Central memory CD8-positive, alpha-beta T cell (primary cell): Measurements from ENCODE around the gene ZBTB7C.

Experiments
- ATAC-seq: fragments of 150-1000 bp; cut with Tn5 transposase; replicated peaks from 2 replicates; pipeline ENCODE4 v1.10.0; 2022; ENCODE audit warnings: mild to moderate bottlenecking, moderate FRiP score, moderate number of reproducible peaks; ENCODE audit not compliant: poor library complexity, severe bottlenecking; ENCODE audit errors: extremely low read depth
- DNase-seq, 2 donors: peaks; one replicate each; pipeline ENCODE4 v3.0.0; 2021; ENCODE audit warnings: low spot score in 2 of 2
- H3K27ac Mint-ChIP-seq: one replicate; pipeline ENCODE4 v1.8.0; 2022; ENCODE audit warnings: low read depth, mild to moderate bottlenecking, moderate library complexity, mixed read lengths
- H3K27me3 Mint-ChIP-seq: one replicate; pipeline ENCODE4 v1.8.0; 2022; ENCODE audit warnings: mixed read lengths
- H3K36me3 Mint-ChIP-seq: one replicate; pipeline ENCODE4 v1.8.0; 2022; ENCODE audit warnings: mild to moderate bottlenecking, moderate library complexity, mixed read lengths; ENCODE audit not compliant: insufficient read depth
- H3K4me1 Mint-ChIP-seq: one replicate; pipeline ENCODE4 v1.8.0; 2022; ENCODE audit warnings: mixed read lengths
- H3K4me3 Mint-ChIP-seq: one replicate; pipeline ENCODE4 v1.8.0; 2022; ENCODE audit warnings: mild to moderate bottlenecking, moderate library complexity, mixed read lengths
- H3K9me3 Mint-ChIP-seq: one replicate; pipeline ENCODE4 v1.8.0; 2022; ENCODE audit warnings: mixed read lengths

The ZBTB7C gene

GRCh38 chr18:48333563-48333962, 75.6 kb downstream of the ZBTB7C start:
- H3K36me3 Mint-ChIP-seq: peaks cover 1% of the 10 kb centered on the region
- ATAC-seq: no peak
- H3K27me3 Mint-ChIP-seq: peaks cover 39% of the 10 kb centered on the region
- no peak for DNase-seq
- H3K4me3 Mint-ChIP-seq: no peak overlapping the region
- H3K9me3 Mint-ChIP-seq: no peaks in the 10 kb centered on the region
- H3K4me1 Mint-ChIP-seq: no peaks in the 10 kb centered on the region
- no peak overlapping the region for H3K27ac Mint-ChIP-seq

GRCh38 chr18:48330016-48330991, 78.9 kb downstream of the ZBTB7C start:
- no peak overlapping the region for H3K4me3 Mint-ChIP-seq
- no peaks in the 10 kb centered on the region for H3K9me3 Mint-ChIP-seq
- DNase-seq: no peak
- peaks cover 39% of the 10 kb centered on the region for H3K27me3 Mint-ChIP-seq
- H3K36me3 Mint-ChIP-seq: no peaks in the 10 kb centered on the region
- no peaks in the 10 kb centered on the region for H3K4me1 Mint-ChIP-seq
- ATAC-seq: no peak
- H3K27ac Mint-ChIP-seq: no peak overlapping the region

- H3K9me3 Mint-ChIP-seq: no peaks in the 10 kb centered on the region
- H3K4me3 Mint-ChIP-seq: no peak overlapping the region
- no peak for DNase-seq
- peaks cover 38% of the 10 kb centered on the region for H3K27me3 Mint-ChIP-seq
- no peak for ATAC-seq
- no peaks in the 10 kb centered on the region for H3K4me1 Mint-ChIP-seq
- H3K27ac Mint-ChIP-seq: no peak overlapping the region
- no peaks in the 10 kb centered on the region for H3K36me3 Mint-ChIP-seq
Measured at GRCh38 chr18:48328473-48329210, 80.5 kb downstream of the ZBTB7C start.

GRCh38 chr18:48326901-48327675, 82.1 kb downstream of the ZBTB7C start:
- H3K4me1 Mint-ChIP-seq: no peaks in the 10 kb centered on the region
- H3K9me3 Mint-ChIP-seq: no peaks in the 10 kb centered on the region
- no peaks in the 10 kb centered on the region for H3K36me3 Mint-ChIP-seq
- no peak for DNase-seq
- H3K27me3 Mint-ChIP-seq: peaks cover 28% of the 10 kb centered on the region
- H3K4me3 Mint-ChIP-seq: no peak overlapping the region
- no peak for ATAC-seq
- H3K27ac Mint-ChIP-seq: no peak overlapping the region

GRCh38 chr18:48325115-48325665, 84.0 kb downstream of the ZBTB7C start:
- H3K27ac Mint-ChIP-seq: no peak overlapping the region
- no peak overlapping the region for H3K4me3 Mint-ChIP-seq
- no peak for DNase-seq
- no peak for ATAC-seq
- H3K9me3 Mint-ChIP-seq: no peaks in the 10 kb centered on the region
- H3K36me3 Mint-ChIP-seq: no peaks in the 10 kb centered on the region
- no peaks in the 10 kb centered on the region for H3K4me1 Mint-ChIP-seq
- peaks cover 31% of the 10 kb centered on the region for H3K27me3 Mint-ChIP-seq

GRCh38 chr18:48324651-48325050, 84.5 kb downstream of the ZBTB7C start:
- ATAC-seq (no peak), DNase-seq (no peak)
- no peaks in the 10 kb centered on the region for H3K36me3 Mint-ChIP-seq
- no peaks in the 10 kb centered on the region for H3K9me3 Mint-ChIP-seq
- H3K4me3 Mint-ChIP-seq: no peak overlapping the region
- H3K27ac Mint-ChIP-seq: no peak overlapping the region
- no peaks in the 10 kb centered on the region for H3K4me1 Mint-ChIP-seq
- peaks cover 35% of the 10 kb centered on the region for H3K27me3 Mint-ChIP-seq

- no peak for ATAC-seq
- Mint-ChIP-seq H3K27me3 (peaks cover 50% of the 10 kb centered on the region), H3K36me3 (no peaks in the 10 kb centered on the region), H3K9me3 (no peaks in the 10 kb centered on the region), H3K27ac (no peak overlapping the region), H3K4me3 (no peak overlapping the region), H3K4me1 (no peaks in the 10 kb centered on the region)
- DNase-seq: no peak
Measured at GRCh38 chr18:48323151-48323550, 86.0 kb downstream of the ZBTB7C start.

GRCh38 chr18:48321536-48321935, 87.6 kb downstream of the ZBTB7C start:
- ATAC-seq (no peak), DNase-seq (no peak)
- no peaks in the 10 kb centered on the region for H3K4me1 Mint-ChIP-seq
- no peaks in the 10 kb centered on the region for H3K36me3 Mint-ChIP-seq
- H3K9me3 Mint-ChIP-seq: no peaks in the 10 kb centered on the region
- H3K4me3 Mint-ChIP-seq: no peak overlapping the region
- peaks cover 54% of the 10 kb centered on the region for H3K27me3 Mint-ChIP-seq
- H3K27ac Mint-ChIP-seq: no peak overlapping the region

GRCh38 chr18:48321121-48321520, 88.1 kb downstream of the ZBTB7C start:
- Mint-ChIP-seq H3K9me3 (no peaks in the 10 kb centered on the region), H3K27me3 (peaks cover 54% of the 10 kb centered on the region), H3K27ac (no peak overlapping the region), H3K36me3 (no peaks in the 10 kb centered on the region), H3K4me3 (no peak overlapping the region), H3K4me1 (no peaks in the 10 kb centered on the region)
- ATAC-seq: no peak
- no peak for DNase-seq

GRCh38 chr18:48320639-48320945, 88.6 kb downstream of the ZBTB7C start:
- H3K4me1 Mint-ChIP-seq: no peaks in the 10 kb centered on the region
- DNase-seq: no peak
- H3K36me3 Mint-ChIP-seq: no peaks in the 10 kb centered on the region
- peaks cover 54% of the 10 kb centered on the region for H3K27me3 Mint-ChIP-seq
- no peak for ATAC-seq
- H3K9me3 Mint-ChIP-seq: no peaks in the 10 kb centered on the region
- H3K27ac Mint-ChIP-seq: no peak overlapping the region
- H3K4me3 Mint-ChIP-seq: no peak overlapping the region

GRCh38 chr18:48319801-48320638, 89.2 kb downstream of the ZBTB7C start:
- DNase-seq (no peak), ATAC-seq (no peak)
- Mint-ChIP-seq H3K27me3 (peaks cover 54% of the 10 kb centered on the region), H3K4me3 (no peak overlapping the region), H3K9me3 (no peaks in the 10 kb centered on the region), H3K36me3 (no peaks in the 10 kb centered on the region), H3K27ac (no peak overlapping the region), H3K4me1 (no peaks in the 10 kb centered on the region)

- Mint-ChIP-seq H3K27me3 (peaks cover 43% of the 10 kb centered on the region), H3K9me3 (no peaks in the 10 kb centered on the region), H3K27ac (no peak overlapping the region), H3K4me3 (no peak overlapping the region), H3K36me3 (no peaks in the 10 kb centered on the region), H3K4me1 (no peaks in the 10 kb centered on the region)
- no peak for ATAC-seq
- DNase-seq: no peak
Measured at GRCh38 chr18:48318436-48318835, 90.7 kb downstream of the ZBTB7C start.
